ENCODE measurements around the gene ZCCHC2. TPM values are rescaled to one million over a fixed set of nuclear protein-coding genes. Genes with fewer than 3 reads are reported as not detected.

ZCCHC2 gene
- total and polyA plus RNA-seq, 2 of the 13 experiments (the other 11 are each of a cell fraction or from before 2014, with no cell fraction given): 62.5 to 76.1 TPM

- WGBS (ENCODE audit: low lambda C conversion rate): 97% methylated on average over 1 of the region's 1 CpG
- no peak for FAIRE-seq
- CTCF ChIA-PET (ENCODE audit: low intra/inter-chr PET ratio, low total read pairs): no interaction called here
Measured at GRCh38 chr18:62519684-62520083, 3.1 kb upstream of the ZCCHC2 start.

GRCh38 chr18:62521082-62521481 is 1.7 kb upstream of the ZCCHC2 start:
- 25% methylated on average over 4 of the region's 4 CpGs for WGBS (ENCODE audit: low lambda C conversion rate)
- H3K27ac ChIP-seq (ENCODE audit: extremely low read length, insufficient read depth, low read length): peak overlapping the region; percentile 92
- peak overlapping the region; percentile 96 for H3K9ac ChIP-seq (ENCODE audit: insufficient read depth, low read depth, low read length)
- peak overlapping the region; percentile 81 for H3K4me2 ChIP-seq (ENCODE audit: low read depth, low read length)
- peaks cover 3% of the 10 kb centered on the region; the same call in 1 of the 2 replicates for H4K20me1 ChIP-seq (ENCODE audit: insufficient read depth, low read length)
- H3K79me2 ChIP-seq (ENCODE audit: insufficient read depth, low read length): peaks cover 65% of the 10 kb centered on the region
- BruUV-seq (replicated peaks): no TSS peak
- H3K36me3 ChIP-seq (replicated peaks in 1 of 2; ENCODE audit: control insufficient read depth in 1 of 2, insufficient read depth in 2 of 2, low read length in 2 of 2): 0 out of 5 replicates have a peak, but pooled peaks cover 0 to 4% of the 10 kb centered on the region in 2 experiments
- no peaks in the 10 kb centered on the region; a peak in 1 of 5 replicates for H3K27me3 ChIP-seq (ENCODE audit: control insufficient read depth in 1 of 2, insufficient read depth in 2 of 2, low read length in 2 of 2)
- H2AFZ ChIP-seq (ENCODE audit: low read length): no peak overlapping the region
- peaks cover 33% of the 10 kb centered on the region for H3K4me1 ChIP-seq (ENCODE audit: insufficient read depth, low read length)
- H3K9me3 ChIP-seq (ENCODE audit: low read length): no peaks in the 10 kb centered on the region
- ATAC-seq: no peak
- peak; percentile 51 for FAIRE-seq
- H3K4me3 ChIP-seq (replicated peaks in 1 of 3; ENCODE audit: insufficient read depth in 1 of 3, low read depth in 2 of 3, low read length in 3 of 3): peak overlapping the region; percentile 81 to 98 (median 96); a peak in 5 of 6 replicates
- DNase-seq (ENCODE audit: low spot score): no peak
- ChIA-PET CTCF (ENCODE audit: low intra/inter-chr PET ratio, low total read pairs) (no interaction called here), POLR2A (interaction anchor here (1.3 to 5.3 kb wide), 5 partner anchors 10 to 100 kb away, joined by 4 to 41 read pairs (median 6); no protein-coding TSS in a partner anchor)
- in situ Hi-C loops (cut with HindIII; ENCODE audit: extremely low pct_ligation_motif_present, low pct_unique_long_range_greater_than_20kb) (loop anchor here (5.0 to 10.0 kb wide), 2 partner anchors 66 to 94 kb away; no protein-coding TSS in a partner anchor), intact Hi-C loops (cut with micrococcal nuclease; ENCODE audit: unreplicated experiment) (loop anchor here (1.0 to 10.0 kb wide), 2 partner anchors 35 to 336 kb away; partner anchors contain the start of genes PIGN and RELCH)
- TF ChIP-seq ARNTL (CRISPR knock-in tag; IDR thresholded peaks at IDR 0.05): no peak
- TF ChIP-seq, protein P1, sequence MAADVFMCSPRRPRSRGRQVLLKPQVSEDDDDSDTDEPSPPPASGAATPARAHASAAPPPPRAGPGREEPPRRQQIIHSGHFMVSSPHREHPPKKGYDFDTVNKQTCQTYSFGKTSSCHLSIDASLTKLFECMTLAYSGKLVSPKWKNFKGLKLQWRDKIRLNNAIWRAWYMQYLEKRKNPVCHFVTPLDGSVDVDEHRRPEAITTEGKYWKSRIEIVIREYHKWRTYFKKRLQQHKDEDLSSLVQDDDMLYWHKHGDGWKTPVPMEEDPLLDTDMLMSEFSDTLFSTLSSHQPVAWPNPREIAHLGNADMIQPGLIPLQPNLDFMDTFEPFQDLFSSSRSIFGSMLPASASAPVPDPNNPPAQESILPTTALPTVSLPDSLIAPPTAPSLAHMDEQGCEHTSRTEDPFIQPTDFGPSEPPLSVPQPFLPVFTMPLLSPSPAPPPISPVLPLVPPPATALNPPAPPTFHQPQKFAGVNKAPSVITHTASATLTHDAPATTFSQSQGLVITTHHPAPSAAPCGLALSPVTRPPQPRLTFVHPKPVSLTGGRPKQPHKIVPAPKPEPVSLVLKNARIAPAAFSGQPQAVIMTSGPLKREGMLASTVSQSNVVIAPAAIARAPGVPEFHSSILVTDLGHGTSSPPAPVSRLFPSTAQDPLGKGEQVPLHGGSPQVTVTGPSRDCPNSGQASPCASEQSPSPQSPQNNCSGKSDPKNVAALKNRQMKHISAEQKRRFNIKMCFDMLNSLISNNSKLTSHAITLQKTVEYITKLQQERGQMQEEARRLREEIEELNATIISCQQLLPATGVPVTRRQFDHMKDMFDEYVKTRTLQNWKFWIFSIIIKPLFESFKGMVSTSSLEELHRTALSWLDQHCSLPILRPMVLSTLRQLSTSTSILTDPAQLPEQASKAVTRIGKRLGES (CRISPR knock-in tag; IDR thresholded peaks at IDR 0.05; ENCODE audit: borderline replicate concordance): no peak
- no peak for TF ChIP-seq TCF12 (IDR thresholded peaks at IDR 0.05)
- no peak for TF ChIP-seq TCF12 (CRISPR knock-in tag; IDR thresholded peaks at IDR 0.05)
- peak; percentile 71 for TF ChIP-seq ZMYM3 (CRISPR knock-in tag; IDR thresholded peaks at IDR 0.05)
- TF ChIP-seq ZNF263 (CRISPR knock-in tag; IDR thresholded peaks at IDR 0.05): 0 out of 2 replicates have a peak, but pooled peaks have one; percentile 20
- TF ChIP-seq MEIS1 (CRISPR knock-in tag; IDR thresholded peaks at IDR 0.05; ENCODE audit: borderline replicate concordance): no peak
- no peak for TF ChIP-seq KLF9 (CRISPR knock-in tag; IDR thresholded peaks at IDR 0.05; ENCODE audit: low read depth)
- 0 out of 2 replicates have a peak, but pooled peaks have one; percentile 25 for TF ChIP-seq RCOR2 (CRISPR knock-in tag; IDR thresholded peaks at IDR 0.05)
- TF ChIP-seq KLF12 (CRISPR knock-in tag; IDR thresholded peaks at IDR 0.05; ENCODE audit: borderline replicate concordance): no peak

More at GRCh38 chr18:62519684-62520083, 3.1 kb upstream of the ZCCHC2 start:
- DNase-seq (ENCODE audit: low spot score): no peak
- H3K36me3 ChIP-seq (replicated peaks in 1 of 2; ENCODE audit: control insufficient read depth in 1 of 2, insufficient read depth in 2 of 2, low read length in 2 of 2): no peaks in the 10 kb centered on the region
- H3K4me2 ChIP-seq (ENCODE audit: low read depth, low read length): no peak overlapping the region
- in situ Hi-C loops (cut with HindIII; ENCODE audit: extremely low pct_ligation_motif_present, low pct_unique_long_range_greater_than_20kb): loop anchor here (5.0 to 10.0 kb wide), 2 partner anchors 65 to 92 kb away; no protein-coding TSS in a partner anchor
- no peak overlapping the region for H3K9ac ChIP-seq (ENCODE audit: insufficient read depth, low read depth, low read length)
- peaks cover 1% of the 10 kb centered on the region; the same call in 1 of the 2 replicates for H4K20me1 ChIP-seq (ENCODE audit: insufficient read depth, low read length)
- peaks cover 33% of the 10 kb centered on the region for H3K4me1 ChIP-seq (ENCODE audit: insufficient read depth, low read length)
- peaks cover 51% of the 10 kb centered on the region for H3K79me2 ChIP-seq (ENCODE audit: insufficient read depth, low read length)
- no peak overlapping the region for H2AFZ ChIP-seq (ENCODE audit: low read length)
- H3K27ac ChIP-seq (ENCODE audit: extremely low read length, insufficient read depth, low read length): no peak overlapping the region
- no peak for ATAC-seq
- peaks cover 2% of the 10 kb centered on the region for H3K9me3 ChIP-seq (ENCODE audit: low read length)
- POLR2A ChIA-PET: no interaction called here
- TF ChIP-seq ZNF24 (IDR thresholded peaks at IDR 0.05): peak; percentile 63; the same call in 1 of the 2 replicates
- no peak for TF ChIP-seq ZNF790 (CRISPR knock-in tag; IDR thresholded peaks at IDR 0.05; ENCODE audit: borderline replicate concordance)
- TF ChIP-seq CREB1 (IDR thresholded peaks at IDR 0.05): no peak
- 0 out of 2 replicates have a peak, but pooled peaks have one; percentile 13 for TF ChIP-seq CREB1 (CRISPR knock-in tag; IDR thresholded peaks at IDR 0.05)
- TF ChIP-seq ZNF34 (CRISPR knock-in tag; IDR thresholded peaks at IDR 0.05; ENCODE audit: borderline replicate concordance): no peak
- intact Hi-C loops (cut with micrococcal nuclease; ENCODE audit: unreplicated experiment): loop anchor here (10.0 kb wide), 1 partner anchor 335 kb away; the partner anchor contains the start of genes PIGN and RELCH
- no peaks in the 10 kb centered on the region for H3K27me3 ChIP-seq (ENCODE audit: control insufficient read depth in 1 of 2, insufficient read depth in 2 of 2, low read length in 2 of 2)
- BruUV-seq (replicated peaks): no TSS peak
- no peak overlapping the region for H3K4me3 ChIP-seq (replicated peaks in 1 of 3; ENCODE audit: insufficient read depth in 1 of 3, low read depth in 2 of 3, low read length in 3 of 3)
